Motor neuron (in vitro differentiated cells): ENCODE results near the gene ATG5. TPM values are rescaled to one million over a fixed set of nuclear protein-coding genes. Genes with fewer than 3 reads are reported as not detected.

Experiments
- ATAC-seq, 8 experiments: fragments of 200-7000 bp; cut with Tn5 transposase; replicated peaks in 6 of 8; 2 replicates each; pipeline ENCODE4 v1.8.0; 2021; ENCODE audit warnings: mild to moderate bottlenecking in 8 of 8, moderate library complexity in 8 of 8
- H3K27ac ChIP-seq, 2 donors: fragments of 250-450 bp; sonication (Bioruptor Pico); 2 replicates each; pipeline ENCODE4 v1.9.0; 2021; ENCODE audit warnings: antibody characterized with exemption in 2 of 2, mild to moderate bottlenecking in 2 of 2, moderate library complexity in 1 of 2
- H3K4me1 ChIP-seq, 2 donors: fragments of 250-450 bp; sonication (Bioruptor Pico); replicated peaks in 1 of 2; 2 replicates each; pipeline ENCODE4 v1.6.1; 2021; ENCODE audit warnings: antibody characterized with exemption in 2 of 2, mild to moderate bottlenecking in 2 of 2, moderate library complexity in 1 of 2
- H3K4me3 ChIP-seq, 5 donors: fragments of 250-450 bp; sonication (Bioruptor Pico); 2 replicates each; pipeline ENCODE4 v1.9.0; 2021; ENCODE audit warnings: antibody characterized with exemption in 5 of 5, mild to moderate bottlenecking in 5 of 5, moderate library complexity in 4 of 5
- WGBS, 10 experiments: fragments of 450-650 bp; shearing (Covaris generic); methylation state at CpG; one replicate each; pipeline ENCODE4 v1.0.0; 2022; 5-methylcytosine and 5-hydroxymethylcytosine counted together
- in situ Hi-C, 9 experiments: fragments of 400-800 bp; cut with MboI; loops; one replicate each; pipeline ENCODE4 v1.15.0; 2021; ENCODE audit warnings: low sequenced_read_pairs in 9 of 9, low pct_unique_long_range_greater_than_20kb in 2 of 9; ENCODE audit not compliant: unreplicated experiment in 9 of 9
- total RNA-seq, 8 experiments: library from RNA; unstranded; fragments of 300-600 nt; gene quantifications; 2 replicates each; pipeline versions ENCODE4 v1.2.3 to v1.2.4, GENCODE V29; 2022

ATG5 gene
- 10 to 100 TPM; 19.3 to 39.2 (median 28.4) TPM for total RNA-seq

GRCh38 chr6:106325336-106326178 is at the start of gene ATG5:
Gene ATG5 (minus strand): TSS chr6:106325760. CDS start chr6:106316208, 9,552 bp downstream.
- Histone ChIP-seq H3K4me3 (peak within 1 kb of the TSS; percentile 67 to 90 (median 74)), H3K27ac (peak within 1 kb of the TSS; percentile 89 to 92), H3K4me1 (peaks cover 0 to 9% of the 10 kb centered on the region in 2 donors)
- 0 to 17% (median 0%) methylated on average over 2 to 17 of the region's 56 CpGs; no CpG with 5 or more reads in 4 of the 10 experiments for WGBS, 10 experiments
- ATAC-seq = peak; percentile 90 to 99 (median 98)
- in situ Hi-C loops = loop anchor here in 4 of 9 experiments (25.0 kb wide), 3 partner anchors 112 to 662 kb away; no protein-coding TSS in a partner anchor

GRCh38 chr6:106373502-106374239 is 48.1 kb upstream of the ATG5 start:
- 50 to 100% (median 100%) methylated on average over 1 of the region's 1 CpG; no CpG with 5 or more reads in 3 of the 10 experiments for WGBS, 10 experiments
- Histone ChIP-seq H3K4me1 (no peaks in the 10 kb centered on the region), H3K4me3 (no peak overlapping the region), H3K27ac (no peak overlapping the region)
- in situ Hi-C loops = no loop called here
- no peak for ATAC-seq

- Histone ChIP-seq H3K4me1 (no peaks in the 10 kb centered on the region), H3K4me3 (no peak overlapping the region), H3K27ac (no peak overlapping the region)
- no peak for ATAC-seq
- WGBS, 10 experiments = 42 to 100% (median 85%) methylated on average over 2 to 4 of the region's 4 CpGs
- in situ Hi-C loops = no loop called here
Observed at GRCh38 chr6:106372838-106373501, 47.4 kb upstream of the ATG5 start.

- WGBS, 10 experiments = 0 to 100% (median 58%) methylated on average over 1 of the region's 1 CpG; no CpG with 5 or more reads in 2 of the 10 experiments
Observed at GRCh38 chr6:106370639-106371038, 45.1 kb upstream of the ATG5 start.

GRCh38 chr6:106369739-106370138 is 44.2 kb upstream of the ATG5 start:
- Histone ChIP-seq H3K27ac (no peak overlapping the region), H3K4me1 (no peaks in the 10 kb centered on the region), H3K4me3 (no peak overlapping the region)
- 50 to 100% (median 85%) methylated on average over 1 to 2 of the region's 2 CpGs; no CpG with 5 or more reads in 1 of the 10 experiments for WGBS, 10 experiments
- no peak for ATAC-seq
- in situ Hi-C loops = no loop called here

More at GRCh38 chr6:106370639-106371038, 45.1 kb upstream of the ATG5 start:
- no peak for ATAC-seq
- Histone ChIP-seq H3K4me3 (no peak overlapping the region), H3K4me1 (no peaks in the 10 kb centered on the region), H3K27ac (no peak overlapping the region)
- in situ Hi-C loops = no loop called here

GRCh38 chr6:106363401-106364138 is 38.0 kb upstream of the ATG5 start:
- Histone ChIP-seq H3K4me1 (no peaks in the 10 kb centered on the region), H3K4me3 (no peak overlapping the region), H3K27ac (no peak overlapping the region)
- in situ Hi-C loops = no loop called here
- WGBS, 10 experiments = 94 to 100% (median 100%) methylated on average over 1 to 3 of the region's 3 CpGs; no CpG with 5 or more reads in 6 of the 10 experiments
- no peak for ATAC-seq

- no peak for ATAC-seq
- peak overlapping the region; percentile 32 to 54 (median 53) for H3K4me3 ChIP-seq
- H3K4me1 ChIP-seq = no peaks in the 10 kb centered on the region
- WGBS, 10 experiments = 5 to 100% (median 24%) methylated on average over 1 to 14 of the region's 31 CpGs; no CpG with 5 or more reads in 7 of the 10 experiments
- no peak overlapping the region for H3K27ac ChIP-seq
- in situ Hi-C loops = no loop called here
Observed at GRCh38 chr6:106360989-106361430, 35.5 kb upstream of the ATG5 start.

GRCh38 chr6:106360410-106360988 is 34.9 kb upstream of the ATG5 start, which contains the start of gene CRYBG1:
Gene CRYBG1 (plus strand): TSS chr6:106360717. CDS start chr6:106360909, 192 bp downstream.
- H3K27ac ChIP-seq = no peak within 1 kb of the TSS
- peak; percentile 69 to 96 (median 93) for ATAC-seq
- in situ Hi-C loops = no loop called here
- peak within 1 kb of the TSS; percentile 32 to 54 (median 53) for H3K4me3 ChIP-seq
- WGBS, 10 experiments = 0% methylated on average over 9 of the region's 66 CpGs; no CpG with 5 or more reads in 9 of the 10 experiments
- no peaks in the 10 kb centered on the region for H3K4me1 ChIP-seq

GRCh38 chr6:106359959-106360409 is 34.4 kb upstream of the ATG5 start:
- ATAC-seq = no peak
- Histone ChIP-seq H3K27ac (no peak overlapping the region), H3K4me3 (peak overlapping the region; percentile 32 to 54 (median 53)), H3K4me1 (no peaks in the 10 kb centered on the region)
- 16 to 63% (median 34%) methylated on average over 1 to 9 of the region's 12 CpGs for WGBS, 10 experiments
- in situ Hi-C loops = no loop called here

GRCh38 chr6:106356378-106356777 is 30.8 kb upstream of the ATG5 start:
- in situ Hi-C loops = no loop called here
- ATAC-seq = peak in 2 of 8 experiments; percentile 66 to 76
- WGBS, 10 experiments = 0 to 100% (median 60%) methylated on average over 1 of the region's 1 CpG; no CpG with 5 or more reads in 3 of the 10 experiments
- Histone ChIP-seq H3K4me3 (no peak overlapping the region), H3K4me1 (no peaks in the 10 kb centered on the region), H3K27ac (no peak overlapping the region)

- in situ Hi-C loops = loop anchor here in 4 of 9 experiments (25.0 kb wide), 3 partner anchors 90 to 640 kb away; no protein-coding TSS in a partner anchor
- Histone ChIP-seq H3K4me1 (no peaks in the 10 kb centered on the region), H3K4me3 (no peak overlapping the region), H3K27ac (no peak overlapping the region)
- WGBS, 10 experiments = 0 to 100% (median 67%) methylated on average over 1 of the region's 1 CpG; no CpG with 5 or more reads in 3 of the 10 experiments
- no peak for ATAC-seq
Observed at GRCh38 chr6:106347219-106347618, 21.7 kb upstream of the ATG5 start.
